GM13976 (cell line): ENCODE measurements around the gene KPNB1.

Experiments
- DNase-seq: peaks from one replicate; pipeline ENCODE4 v3.0.0; 2012; ENCODE audit warnings: low spot score
- in situ Hi-C: fragments of 300-500 bp; cut with MboI; formaldehyde crosslinking; loops from one replicate; pipeline ENCODE4 v1.12.0; 2022; ENCODE audit warnings: low sequenced_read_pairs, mixed read lengths, inconsistent platforms; ENCODE audit not compliant: unreplicated experiment
- TF ChIP-seq, protein P1 (sequence below): IDR thresholded peaks from 2 replicates; pipeline ENCODE4 v1.5.1; 2012; ENCODE audit warnings: borderline replicate concordance, mild to moderate bottlenecking; ENCODE audit not compliant: insufficient read depth; ENCODE audit errors: extremely low read depth, missing control alignments, control extremely low read depth

Gene KPNB1

DNA sequence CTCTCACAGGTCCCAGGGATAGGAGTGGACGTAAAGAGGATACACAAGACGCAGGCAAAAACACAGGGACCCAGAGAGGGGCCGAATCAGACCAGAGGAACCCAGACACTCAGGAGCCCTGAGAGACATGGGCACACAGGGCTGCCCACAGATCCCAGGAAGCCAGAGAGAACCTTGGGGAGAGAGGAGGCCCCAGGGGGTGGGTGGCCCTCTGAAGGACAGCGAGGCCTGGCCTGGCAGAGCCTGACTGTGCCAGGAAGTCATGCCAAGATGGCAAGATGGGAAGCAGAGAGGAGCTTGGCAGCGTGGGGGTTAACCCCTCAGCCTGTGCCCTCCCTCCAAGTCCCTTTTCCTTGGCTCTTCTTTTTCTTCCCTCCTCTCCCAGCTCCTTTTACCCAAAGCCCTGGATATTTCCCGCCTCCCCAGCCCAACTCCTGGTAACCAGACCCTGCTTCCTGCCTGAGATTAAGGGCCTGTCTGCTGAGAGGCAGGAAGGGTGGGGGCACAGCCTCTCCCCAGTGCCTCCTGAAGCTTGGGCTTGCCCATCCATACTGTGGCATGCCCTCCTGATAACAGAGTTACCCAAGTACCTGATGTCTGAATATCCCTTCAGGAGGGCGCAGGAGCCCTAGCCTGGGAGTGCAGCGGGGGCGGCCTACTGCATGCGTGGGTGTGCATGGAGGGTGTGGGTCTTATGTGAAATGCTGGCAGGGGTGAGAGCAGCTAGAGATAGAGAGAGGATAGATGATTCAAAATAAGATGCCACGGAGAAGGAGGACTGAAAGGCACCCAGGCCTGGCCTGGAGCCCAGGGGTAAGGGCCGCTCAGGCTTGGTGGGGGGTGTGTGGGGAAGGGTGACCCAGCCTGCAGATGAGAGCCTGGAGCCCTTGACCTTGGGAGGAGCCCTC lies 77.3 kb downstream of the KPNB1 start:
- TF ChIP-seq, protein P1, sequence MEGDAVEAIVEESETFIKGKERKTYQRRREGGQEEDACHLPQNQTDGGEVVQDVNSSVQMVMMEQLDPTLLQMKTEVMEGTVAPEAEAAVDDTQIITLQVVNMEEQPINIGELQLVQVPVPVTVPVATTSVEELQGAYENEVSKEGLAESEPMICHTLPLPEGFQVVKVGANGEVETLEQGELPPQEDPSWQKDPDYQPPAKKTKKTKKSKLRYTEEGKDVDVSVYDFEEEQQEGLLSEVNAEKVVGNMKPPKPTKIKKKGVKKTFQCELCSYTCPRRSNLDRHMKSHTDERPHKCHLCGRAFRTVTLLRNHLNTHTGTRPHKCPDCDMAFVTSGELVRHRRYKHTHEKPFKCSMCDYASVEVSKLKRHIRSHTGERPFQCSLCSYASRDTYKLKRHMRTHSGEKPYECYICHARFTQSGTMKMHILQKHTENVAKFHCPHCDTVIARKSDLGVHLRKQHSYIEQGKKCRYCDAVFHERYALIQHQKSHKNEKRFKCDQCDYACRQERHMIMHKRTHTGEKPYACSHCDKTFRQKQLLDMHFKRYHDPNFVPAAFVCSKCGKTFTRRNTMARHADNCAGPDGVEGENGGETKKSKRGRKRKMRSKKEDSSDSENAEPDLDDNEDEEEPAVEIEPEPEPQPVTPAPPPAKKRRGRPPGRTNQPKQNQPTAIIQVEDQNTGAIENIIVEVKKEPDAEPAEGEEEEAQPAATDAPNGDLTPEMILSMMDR, result no peak
- no peak for DNase-seq
- in situ Hi-C loops, result no loop called here

DNA sequence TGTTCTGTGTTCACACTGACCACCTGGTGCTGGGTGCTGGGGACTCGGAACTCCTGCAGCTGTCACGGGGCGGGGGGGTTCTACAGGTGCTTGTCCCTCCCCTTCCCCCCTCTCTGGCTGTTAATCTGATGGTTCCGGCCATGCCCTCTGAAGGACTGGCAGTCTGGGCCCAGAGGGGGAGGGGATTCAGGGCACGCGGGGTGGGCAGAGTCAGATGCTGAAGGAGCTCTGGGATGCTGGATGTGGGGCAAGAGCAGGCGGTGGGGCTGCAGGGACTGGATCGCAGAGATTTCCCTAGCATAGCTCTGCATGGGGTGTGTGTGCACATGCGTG lies 78.0 kb downstream of the KPNB1 start:
- in situ Hi-C loops, result no loop called here
- TF ChIP-seq, protein P1, result no peak
- no peak for DNase-seq

DNA sequence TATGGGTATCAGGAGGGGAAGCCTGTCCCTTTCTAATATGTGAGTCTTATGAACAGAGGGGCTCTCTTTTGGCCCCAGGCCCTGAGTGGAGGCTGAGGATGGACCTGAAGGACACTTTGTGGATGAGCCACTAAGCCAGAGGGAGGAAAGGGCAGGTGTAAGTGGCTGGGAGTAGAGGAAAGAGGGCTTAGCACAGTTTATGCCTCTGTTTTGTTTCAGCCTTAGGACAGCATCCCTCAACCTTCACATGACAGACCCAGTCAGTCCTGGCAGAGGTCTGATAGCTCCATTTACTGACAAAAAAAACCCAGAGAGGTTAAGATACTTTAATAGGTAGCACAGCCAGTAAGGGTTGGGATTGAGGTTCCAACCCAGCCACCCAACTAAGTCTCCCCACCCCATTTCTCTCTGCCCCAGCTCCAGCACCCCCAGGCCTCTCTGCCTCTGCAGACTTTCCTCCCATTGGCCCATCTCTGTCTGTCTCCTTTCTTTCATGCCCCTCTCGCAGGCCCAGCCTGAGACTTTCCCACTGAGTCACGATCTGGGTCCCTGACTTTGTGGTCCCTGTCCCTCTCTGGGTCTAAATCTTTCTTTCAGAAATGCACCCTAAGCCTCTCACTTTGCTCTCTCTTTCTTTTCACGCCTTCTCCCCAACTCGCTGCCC lies 78.6 kb downstream of the KPNB1 start:
- DNase-seq, result no peak
- TF ChIP-seq, protein P1, result no peak
- in situ Hi-C loops, result no loop called here

DNA sequence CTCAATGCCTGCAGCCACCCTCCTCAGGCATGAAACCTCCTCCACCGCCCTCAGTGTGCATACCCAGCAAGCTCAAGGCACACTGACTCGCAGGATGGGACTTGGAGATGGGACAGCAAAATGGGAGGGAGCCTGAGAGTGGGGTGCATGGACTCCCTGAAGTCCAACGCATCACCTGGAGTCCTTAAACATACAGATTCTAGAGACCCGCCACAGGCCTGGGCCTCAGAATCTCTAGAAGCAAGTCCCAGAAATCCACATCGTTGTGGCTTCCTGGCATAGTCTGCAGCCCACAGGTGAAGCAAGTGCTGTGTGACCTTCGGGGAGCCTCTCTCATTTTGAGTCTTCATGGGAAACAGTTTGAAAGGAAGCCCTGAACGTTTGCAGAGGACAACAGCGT lies 79.8 kb downstream of the KPNB1 start:
- no peak for DNase-seq
- TF ChIP-seq, protein P1, result no peak
- in situ Hi-C loops, result no loop called here

DNA sequence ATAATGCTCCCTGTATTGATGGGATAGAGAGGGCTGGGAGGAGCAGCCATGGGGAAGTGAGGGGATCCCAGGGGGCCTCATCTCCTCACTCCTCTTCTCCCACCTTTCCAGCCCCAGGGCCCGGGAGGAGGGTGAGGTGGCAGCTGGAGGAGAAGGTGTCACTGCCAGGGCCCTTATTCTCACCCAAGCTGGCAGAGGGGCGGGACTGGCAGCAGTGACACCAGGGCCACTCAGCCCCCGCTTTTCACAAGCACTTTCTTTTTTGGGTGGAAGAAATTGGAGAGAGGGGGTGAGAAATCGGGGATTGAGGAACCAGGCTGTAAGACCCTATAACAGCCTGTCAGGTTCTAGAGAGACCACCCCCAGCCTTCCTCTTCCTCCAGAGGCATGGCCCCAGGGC lies 81.0 kb downstream of the KPNB1 start:
- TF ChIP-seq, protein P1, result no peak
- in situ Hi-C loops, result no loop called here
- DNase-seq, result no peak

DNA sequence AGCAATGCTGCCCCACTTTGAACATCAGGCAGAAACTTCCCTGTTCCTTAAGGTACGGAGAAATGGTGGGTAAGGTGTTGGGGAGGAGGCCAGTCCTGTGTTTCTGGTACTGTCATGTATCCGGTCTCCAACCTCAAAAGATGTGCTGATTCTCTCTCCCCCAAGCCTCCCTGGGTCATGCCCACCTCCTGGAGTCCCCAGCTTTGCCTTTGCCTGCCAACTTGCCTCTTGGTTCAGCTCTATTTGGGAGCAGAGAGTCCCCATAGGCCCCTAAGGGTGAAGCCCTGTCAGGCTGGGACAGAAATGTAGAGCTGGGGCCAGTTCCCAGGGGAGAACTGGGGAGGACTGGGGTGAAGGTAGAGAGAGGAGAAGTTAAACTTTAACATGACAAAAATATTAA lies 81.7 kb downstream of the KPNB1 start:
- in situ Hi-C loops, result no loop called here
- no peak for DNase-seq
- TF ChIP-seq, protein P1, result no peak
